Stomach (tissue), 9 donors: ENCODE results near the gene ANXA2. TPM values are rescaled to one million over a fixed set of nuclear protein-coding genes. Genes with fewer than 3 reads are reported as not detected.

Experiments used
- DNase-seq, 2 donors: peaks; one replicate each; pipeline versions ENCODE4 v3.0.0 to v3.0.0-alpha.2; 2013 to 2019
- H3K27ac ChIP-seq, 5 donors: fragments of 200-600 bp in 4 of 5; sonication (generic) in 4 of 5; one replicate each; pipeline ENCODE4 v1.5.1; 2013 to 2019; ENCODE audit warnings: mild to moderate bottlenecking in 1 of 5, moderate library complexity in 1 of 5
- H3K27me3 ChIP-seq, 3 donors: fragments of 200-600 bp; sonication (generic); one replicate each; pipeline ENCODE4 v1.5.1; 2017 to 2019; ENCODE audit warnings: mixed run types in 1 of 3
- H3K36me3 ChIP-seq, 4 donors: fragments of 200-600 bp; sonication (generic); 1 replicate in 3 of 4; 2 replicates in 1 of 4; pipeline ENCODE4 v1.5.1; 2016 to 2019
- H3K4me1 ChIP-seq, 4 donors: fragments of 200-600 bp; sonication (generic); one replicate each; pipeline ENCODE4 v1.5.1; 2016 to 2019
- H3K4me3 ChIP-seq, 4 donors: fragments of 200-600 bp; sonication (generic) in 3 of 4; one replicate each; pipeline ENCODE4 v1.5.1; 2016 to 2019; ENCODE audit warnings: mild to moderate bottlenecking in 1 of 4
- H3K9me3 ChIP-seq, 4 donors: fragments of 200-600 bp; sonication (generic); one replicate each; pipeline ENCODE4 v1.5.1; 2016 to 2019
- EP300 ChIP-seq: sonication (generic); formaldehyde crosslinking; IDR thresholded peaks from one replicate; pipeline ENCODE4 v1.6.1; 2017; ENCODE audit warnings: antibody characterized with exemption
- POLR2A ChIP-seq, 4 donors: fragments of 450-650 bp; IDR thresholded peaks; one replicate each; pipeline ENCODE4 v1.6.1; 2016; ENCODE audit warnings: antibody characterized with exemption in 4 of 4, control low read depth in 2 of 4, mild to moderate bottlenecking in 1 of 4, moderate library complexity in 1 of 4
- POLR2AphosphoS5 ChIP-seq, 3 donors: sonication (generic); formaldehyde crosslinking; IDR thresholded peaks; one replicate each; pipeline ENCODE4 v1.6.1; 2016; ENCODE audit warnings: antibody characterized with exemption in 3 of 3
- WGBS, 5 donors: extraction: QIAGEN DNeasy Blood & Tissue Kit in 3 of 5; methylation state at CpG; one replicate each; pipeline versions ENCODE4 v1.1.5 to v1.1.7; 2013 to 2018; 5-methylcytosine and 5-hydroxymethylcytosine counted together
- intact Hi-C: fragments of 100-400 bp; cut with DNase I; formaldehyde crosslinking; loops from one replicate; pipeline ENCODE4 v1.15.1; 2023; ENCODE audit warnings: low total_unique reads
- polyA plus RNA-seq, 3 donors: library from polyadenylated mRNA; stranded (reverse); fragments of 200-250 nt; gene quantifications; one replicate each; pipeline ENCODE4 v1.2.3, GENCODE V29; 2013
- total RNA-seq, 5 donors: library from RNA; depleted of rRNA; stranded (reverse); fragments of >200 nt; gene quantifications; one replicate each; pipeline versions ENCODE4 v1.1.0 to v1.2.3, GENCODE V29; 2014 to 2016
- TF ChIP-seq, protein P1 (sequence below), 7 experiments: fragments of 450-650 bp in 4 of 7; fragments of 200-600 bp in 3 of 7; sonication (generic) in 3 of 7; IDR thresholded peaks; one replicate each; pipeline ENCODE4 v1.5.1; 2016 to 2019; ENCODE audit warnings: antibody characterized with exemption in 7 of 7, control low read depth in 2 of 7, mild to moderate bottlenecking in 1 of 7
- donor health status: healthy with polysubstance abuse.
- donor health status: Bipolar disorder and iron deficiency.
- donor health status: healthy.

The ANXA2 gene
- total and polyA plus RNA-seq, 8 donors: 292 to 1,332 (median 538) TPM

DNA sequence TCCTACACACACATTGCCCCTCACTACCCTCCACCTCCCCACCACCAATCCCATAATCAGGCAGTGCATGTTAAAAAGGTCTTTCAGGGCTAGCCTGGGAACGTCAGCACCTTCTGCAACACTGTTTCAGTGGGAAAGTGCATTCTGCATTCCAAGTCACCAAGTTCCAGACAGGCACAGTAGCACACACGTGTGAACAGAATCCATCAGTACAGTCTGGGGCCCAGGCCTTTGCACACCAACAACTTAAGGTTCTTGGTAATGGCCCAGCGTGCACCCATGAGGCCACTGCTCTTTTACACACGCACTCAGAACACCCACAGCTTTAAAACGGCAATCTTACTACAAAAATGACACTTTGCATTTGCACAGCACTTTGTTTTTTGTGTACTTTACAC is 1.2 kb downstream of the ANXA2 start:
- Histone ChIP-seq H3K27ac (peak overlapping the region; percentile 20 to 99 (median 98)), H3K27me3 (peaks cover 0 to 5% (median 0%) of the 10 kb centered on the region in 3 donors), H3K4me3 (peak overlapping the region; percentile 72 to 89 (median 80)), H3K4me1 (peaks cover 52 to 76% (median 63%) of the 10 kb centered on the region in 4 donors), H3K9me3 (no peaks in the 10 kb centered on the region), H3K36me3 (peaks cover 0 to 16% (median 7%) of the 10 kb centered on the region in 4 donors)
- intact Hi-C loops: no loop called here
- WGBS, 5 donors: 10 to 22% (median 19%) methylated on average over 5 of the region's 5 CpGs
- TF ChIP-seq POLR2AphosphoS5 (IDR thresholded peaks at IDR 0.05) (no peak), POLR2A (IDR thresholded peaks at IDR 0.05) (no peak), EP300 (no peak)
- TF ChIP-seq, protein P1, sequence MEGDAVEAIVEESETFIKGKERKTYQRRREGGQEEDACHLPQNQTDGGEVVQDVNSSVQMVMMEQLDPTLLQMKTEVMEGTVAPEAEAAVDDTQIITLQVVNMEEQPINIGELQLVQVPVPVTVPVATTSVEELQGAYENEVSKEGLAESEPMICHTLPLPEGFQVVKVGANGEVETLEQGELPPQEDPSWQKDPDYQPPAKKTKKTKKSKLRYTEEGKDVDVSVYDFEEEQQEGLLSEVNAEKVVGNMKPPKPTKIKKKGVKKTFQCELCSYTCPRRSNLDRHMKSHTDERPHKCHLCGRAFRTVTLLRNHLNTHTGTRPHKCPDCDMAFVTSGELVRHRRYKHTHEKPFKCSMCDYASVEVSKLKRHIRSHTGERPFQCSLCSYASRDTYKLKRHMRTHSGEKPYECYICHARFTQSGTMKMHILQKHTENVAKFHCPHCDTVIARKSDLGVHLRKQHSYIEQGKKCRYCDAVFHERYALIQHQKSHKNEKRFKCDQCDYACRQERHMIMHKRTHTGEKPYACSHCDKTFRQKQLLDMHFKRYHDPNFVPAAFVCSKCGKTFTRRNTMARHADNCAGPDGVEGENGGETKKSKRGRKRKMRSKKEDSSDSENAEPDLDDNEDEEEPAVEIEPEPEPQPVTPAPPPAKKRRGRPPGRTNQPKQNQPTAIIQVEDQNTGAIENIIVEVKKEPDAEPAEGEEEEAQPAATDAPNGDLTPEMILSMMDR (IDR thresholded peaks at IDR 0.05): no peak
- DNase-seq: peak in 1 of 2 donors; percentile 56

DNA sequence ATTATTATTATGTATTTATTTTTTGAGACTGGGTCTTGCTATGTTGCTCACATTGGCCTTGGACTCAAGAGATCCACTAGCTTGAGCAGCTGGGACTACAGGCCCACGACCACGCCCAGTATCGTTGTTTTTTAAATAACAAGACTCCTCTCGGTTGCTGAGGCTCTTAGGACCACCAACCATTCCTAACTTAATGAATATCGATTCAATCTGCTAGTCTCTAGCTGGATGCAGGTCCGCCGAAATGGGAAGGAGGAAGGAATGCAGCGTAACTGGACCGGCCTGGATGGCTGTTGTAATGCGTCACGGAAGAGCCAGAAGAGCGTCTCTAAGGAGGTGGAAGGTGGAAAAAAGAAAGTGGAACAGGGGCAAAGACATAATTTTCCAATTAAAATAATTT is 1.7 kb downstream of the ANXA2 start:
- Histone ChIP-seq H3K4me1 (peaks cover 56 to 80% (median 67%) of the 10 kb centered on the region in 4 donors), H3K36me3 (peaks cover 0 to 16% (median 7%) of the 10 kb centered on the region in 4 donors), H3K9me3 (no peaks in the 10 kb centered on the region), H3K27ac (peak overlapping the region; percentile 74 to 99 (median 98)), H3K27me3 (peaks cover 0 to 5% (median 0%) of the 10 kb centered on the region in 3 donors), H3K4me3 (peak overlapping the region; percentile 72 to 89 (median 80))
- 35 to 58% (median 47%) methylated on average over 12 of the region's 12 CpGs for WGBS, 5 donors
- TF ChIP-seq, protein P1 (IDR thresholded peaks at IDR 0.05): no peak
- TF ChIP-seq POLR2AphosphoS5 (IDR thresholded peaks at IDR 0.05) (no peak), EP300 (no peak), POLR2A (IDR thresholded peaks at IDR 0.05) (no peak)
- peak; percentile 59 to 70 for DNase-seq
- intact Hi-C loops: no loop called here

DNA sequence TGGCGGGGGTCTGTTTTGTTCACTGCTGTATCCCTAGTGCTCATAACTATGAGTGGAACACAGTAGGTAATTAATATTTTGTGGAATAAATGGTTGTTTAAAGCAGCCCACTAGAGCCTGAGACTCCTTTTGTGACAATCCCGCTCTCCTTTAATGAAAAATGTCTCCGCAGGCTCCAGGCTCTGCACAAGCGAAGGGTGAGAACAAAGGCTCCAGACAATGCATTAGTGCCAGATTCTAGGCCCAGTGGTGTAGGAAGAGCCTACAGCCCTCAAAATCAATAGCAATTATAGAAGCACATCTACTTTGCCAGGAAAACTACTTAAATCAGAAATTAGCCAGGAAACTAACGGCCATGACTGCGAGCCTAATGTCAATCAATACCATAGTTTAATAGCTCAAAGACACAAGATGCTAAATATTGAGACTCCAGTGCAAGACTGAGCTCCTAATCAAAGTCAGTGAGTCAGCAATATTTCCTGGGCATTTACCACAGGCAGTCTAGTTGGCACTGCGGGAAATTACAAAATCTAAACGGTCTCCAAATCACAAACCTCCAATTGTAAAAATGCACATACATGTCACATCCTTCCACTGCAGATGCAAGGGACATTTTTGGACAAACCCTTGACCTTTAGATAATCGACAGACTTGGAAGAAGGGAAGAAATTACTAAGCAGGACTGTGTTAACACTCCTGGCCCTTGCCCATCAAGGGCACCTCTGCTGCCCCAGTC is 2.3 kb downstream of the ANXA2 start:
- Histone ChIP-seq H3K9me3 (no peaks in the 10 kb centered on the region), H3K36me3 (peaks cover 0 to 16% (median 7%) of the 10 kb centered on the region in 4 donors), H3K4me3 (peak overlapping the region; percentile 72 to 89 (median 80)), H3K27me3 (peaks cover 0 to 5% (median 0%) of the 10 kb centered on the region in 3 donors), H3K4me1 (peaks cover 63 to 87% (median 74%) of the 10 kb centered on the region in 4 donors), H3K27ac (peak overlapping the region; percentile 23 to 99 (median 98))
- intact Hi-C loops: no loop called here
- no peak for TF ChIP-seq EP300
- TF ChIP-seq POLR2AphosphoS5 (IDR thresholded peaks at IDR 0.05): no peak
- no peak for TF ChIP-seq POLR2A (IDR thresholded peaks at IDR 0.05)
- TF ChIP-seq, protein P1 (IDR thresholded peaks at IDR 0.05): no peak
- WGBS, 5 donors: 70 to 79% (median 76%) methylated on average over 9 of the region's 9 CpGs
- no peak for DNase-seq

DNA sequence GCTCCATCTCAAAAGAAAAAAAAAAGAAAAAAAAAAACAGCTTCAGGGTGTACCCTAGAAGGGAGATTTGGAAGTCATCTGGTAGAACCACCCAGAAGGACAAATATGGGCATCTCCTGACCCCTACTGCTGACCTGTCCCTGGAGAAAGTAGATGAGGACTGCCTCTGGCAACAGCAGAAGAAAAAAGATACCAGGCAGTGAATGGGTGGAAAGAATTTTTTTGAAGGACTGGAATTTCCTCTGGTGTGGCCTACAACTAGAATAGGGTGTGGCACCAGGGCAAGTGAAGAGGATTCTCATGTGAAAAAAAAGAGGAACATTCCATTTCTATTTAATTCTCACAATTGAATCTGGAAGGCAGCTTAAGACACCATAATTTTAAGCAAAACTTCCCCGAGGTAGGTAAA is 3.1 kb downstream of the ANXA2 start:
- Histone ChIP-seq H3K9me3 (no peaks in the 10 kb centered on the region), H3K27ac (peak overlapping the region; percentile 55 to 99 (median 98)), H3K36me3 (peaks cover 0 to 16% (median 7%) of the 10 kb centered on the region in 4 donors), H3K4me1 (peaks cover 68 to 94% (median 81%) of the 10 kb centered on the region in 4 donors), H3K27me3 (peaks cover 0 to 5% (median 0%) of the 10 kb centered on the region in 3 donors), H3K4me3 (peak overlapping the region in 3 of 4 donors; percentile 3 to 73 (median 72))
- DNase-seq: no peak
- 48 to 71% (median 65%) methylated on average over 1 of the region's 1 CpG for WGBS, 5 donors
- TF ChIP-seq EP300 (no peak), POLR2AphosphoS5 (IDR thresholded peaks at IDR 0.05) (no peak), POLR2A (IDR thresholded peaks at IDR 0.05) (no peak)
- TF ChIP-seq, protein P1 (IDR thresholded peaks at IDR 0.05): no peak
- intact Hi-C loops: no loop called here
